IMR-90 (cell line): ENCODE measurements around the gene ACSL3. TPM values are rescaled to one million over a fixed set of nuclear protein-coding genes. Genes with fewer than 3 reads are reported as not detected.

Experiments
- ATAC-seq: fragments of 200-7000 bp; cut with Tn5 transposase; 2 replicates; pipeline ENCODE4 v1.9.1; 2020; ENCODE audit warnings: low read depth, mild to moderate bottlenecking, moderate library complexity
- BruUV-seq: library from RNA; stranded (reverse); fragments of 400-500 nt; replicated peaks from 2 replicates; lab custom pipeline; 2021; lab: Mats Ljungman, UMichigan
- CTCF ChIA-PET: fragments of 300-600 bp; formaldehyde crosslinking; extraction: SDS; loops from one replicate; lab custom pipeline; 2021; ENCODE audit warnings: antibody characterized with exemption; lab: Yijun Ruan, JAX
- POLR2A ChIA-PET: fragments of 300-600 bp; sonication (Branson Sonifier 250); formaldehyde crosslinking; loops from one replicate; lab custom pipeline; 2022; ENCODE audit warnings: antibody characterized with exemption; ENCODE audit not compliant: unreplicated experiment; lab: Charles Lee
- DNase-seq: peaks from one replicate; pipeline ENCODE4 v3.0.0; 2013
- H2AFZ ChIP-seq: replicated peaks from 2 replicates; pipeline ENCODE3; 2013; ENCODE audit warnings: low read length, mild to moderate bottlenecking; ENCODE audit not compliant: poor library complexity
- H2AK5ac ChIP-seq: 2 replicates; pipeline ENCODE4 v1.6.1; 2013; ENCODE audit warnings: low read depth, low read length, inconsistent platforms
- H2AK9ac ChIP-seq: replicated peaks from 2 replicates; pipeline ENCODE3; 2013; ENCODE audit warnings: mild to moderate bottlenecking, low read depth, low read length, moderate library complexity; ENCODE audit not compliant: poor library complexity
- H2BK120ac ChIP-seq: 2 replicates; pipeline ENCODE4 v1.6.1; 2013; ENCODE audit warnings: low read depth, low read length, inconsistent platforms
- H2BK15ac ChIP-seq: 3 replicates; pipeline ENCODE4 v1.6.1; 2013; ENCODE audit warnings: low read depth, low read length, inconsistent platforms
- H2BK20ac ChIP-seq: 2 replicates; pipeline ENCODE4 v1.6.1; 2013; ENCODE audit warnings: low read depth, mild to moderate bottlenecking, inconsistent platforms, low read length, moderate library complexity
- H2BK5ac ChIP-seq: 2 replicates; pipeline ENCODE4 v1.6.1; 2013; ENCODE audit warnings: mild to moderate bottlenecking, low read depth, low read length, inconsistent platforms; ENCODE audit not compliant: poor library complexity, severe bottlenecking
- H3K14ac ChIP-seq: replicated peaks from 2 replicates; pipeline ENCODE4 v1.6.1; 2013; ENCODE audit warnings: low read depth, low read length, inconsistent platforms
- H3K18ac ChIP-seq: 2 replicates; pipeline ENCODE4 v1.6.1; 2013; ENCODE audit warnings: low read depth, low read length, control low read depth
- H3K23ac ChIP-seq: 2 replicates; pipeline ENCODE4 v1.6.1; 2013; ENCODE audit warnings: low read depth, low read length, inconsistent platforms
- H3K27ac ChIP-seq: 2 replicates; pipeline ENCODE4 v1.5.1; 2013; ENCODE audit warnings: mild to moderate bottlenecking, control low read depth, low read length; ENCODE audit not compliant: insufficient read depth
- H3K27me3 ChIP-seq: 2 replicates; pipeline ENCODE4 v1.6.1; 2013; ENCODE audit warnings: low read length; ENCODE audit not compliant: control insufficient read depth, insufficient read depth
- H3K36me3 ChIP-seq: 2 replicates; pipeline ENCODE4 v1.6.1; 2013; ENCODE audit warnings: low read length, mixed read lengths; ENCODE audit not compliant: control insufficient read depth, insufficient read depth
- H3K4ac ChIP-seq: 2 replicates; pipeline ENCODE4 v1.6.1; 2013; ENCODE audit warnings: low read depth, low read length, inconsistent platforms
- H3K4me1 ChIP-seq: 2 replicates; pipeline ENCODE4 v1.6.1; 2013; ENCODE audit warnings: low read length, mixed read lengths; ENCODE audit not compliant: control insufficient read depth, insufficient read depth
- H3K4me2 ChIP-seq: 2 replicates; pipeline ENCODE4 v1.6.1; 2013; ENCODE audit warnings: low read depth, mild to moderate bottlenecking, control low read depth, low read length, moderate library complexity
- H3K4me3 ChIP-seq: 2 replicates; pipeline ENCODE4 v1.5.1; 2013; ENCODE audit warnings: low read depth, mild to moderate bottlenecking, control low read depth, low read length, moderate library complexity; ENCODE audit not compliant: insufficient read depth
- H3K56ac ChIP-seq: 2 replicates; pipeline ENCODE4 v1.6.1; 2013; ENCODE audit warnings: low read length, inconsistent platforms; ENCODE audit not compliant: insufficient read depth; ENCODE audit errors: extremely low read depth
- H3K79me1 ChIP-seq, 2 experiments: 2 replicates each; pipeline ENCODE4 v1.6.1; 2013; ENCODE audit warnings: low read length in 2 of 2, inconsistent platforms in 1 of 2, low read depth in 1 of 2
- H3K9ac ChIP-seq: 2 replicates; pipeline ENCODE4 v1.6.1; 2013; ENCODE audit warnings: low read depth, low read length, control low read depth
- H3K9me1 ChIP-seq: 2 replicates; pipeline ENCODE4 v1.6.1; 2013; ENCODE audit warnings: low read length, inconsistent platforms; ENCODE audit not compliant: insufficient read depth
- H3K9me3 ChIP-seq: 2 replicates; pipeline ENCODE4 v1.6.1; 2013; ENCODE audit warnings: low read length; ENCODE audit not compliant: control insufficient read depth, insufficient read depth
- H4K20me1 ChIP-seq: 2 replicates; pipeline ENCODE4 v1.6.1; 2013; ENCODE audit warnings: low read length, inconsistent platforms; ENCODE audit not compliant: insufficient read depth
- H4K5ac ChIP-seq: 2 replicates; pipeline ENCODE4 v1.6.1; 2013; ENCODE audit warnings: mild to moderate bottlenecking, low read depth, low read length, control low read depth
- H4K8ac ChIP-seq, 2 experiments: 2 replicates each; pipeline ENCODE4 v1.6.1; 2013; ENCODE audit warnings: low read depth in 2 of 2, low read length in 2 of 2, control low read depth in 1 of 2, inconsistent platforms in 1 of 2
- H4K91ac ChIP-seq: 2 replicates; pipeline ENCODE4 v1.6.1; 2013; ENCODE audit warnings: low read depth, low read length, inconsistent platforms; ENCODE audit not compliant: insufficient read depth
- CEBPB ChIP-seq: IDR thresholded peaks from 2 replicates; pipeline ENCODE4 v1.6.1; 2012; ENCODE audit warnings: low read depth, low read length, improper control_type of control experiment
- FOS ChIP-seq: fragments of 150-350 bp; IDR thresholded peaks from 2 replicates; pipeline ENCODE4 v1.6.1; 2016; ENCODE audit warnings: low read depth, low read length
- MXI1 ChIP-seq: IDR thresholded peaks from 2 replicates; pipeline ENCODE4 v1.6.1; 2012; ENCODE audit warnings: low read depth, mild to moderate bottlenecking, low read length, moderate library complexity, borderline replicate concordance
- WGBS, 2 experiments: methylation state at CpG; one replicate each; pipeline versions ENCODE4 v1.1.5 to v1.1.7; 2013; ENCODE audit warnings: missing lambda C conversion rate in 2 of 2; ENCODE audit not compliant: insufficient read length in 1 of 2; ENCODE audit errors: extremely low coverage in 2 of 2; 5-methylcytosine and 5-hydroxymethylcytosine counted together
- dilution Hi-C: fragments of 300-500 bp; cut with HindIII; formaldehyde crosslinking; loops from one replicate; pipeline ENCODE4 v1.14.3; 2018; ENCODE audit warnings: low sequenced_read_pairs; ENCODE audit not compliant: unreplicated experiment
- in situ Hi-C: fragments of 300-500 bp; cut with MboI; formaldehyde crosslinking; loops from 3 replicates; pipeline ENCODE4 v1.14.3; 2019; ENCODE audit warnings: low sequenced_read_pairs, inconsistent platforms, mixed read lengths
- intact Hi-C: fragments of 100-400 bp; cut with micrococcal nuclease; formaldehyde crosslinking; loops from 2 replicates; pipeline ENCODE4 v1.10.0; 2022
- polyA plus RNA-seq, 3 experiments: library from polyadenylated mRNA; depleted of rRNA; stranded (reverse); fragments of >200 nt; gene quantifications; 2 replicates each; pipeline ENCODE4 v1.2.3, GENCODE V29; 2012; ENCODE audit warnings: low replicate concordance in 1 of 3
- total RNA-seq: library from RNA; depleted of rRNA; stranded (reverse); fragments of >200 nt; gene quantifications from 2 replicates; pipeline ENCODE4 v1.2.3, GENCODE V29; 2012

Gene ACSL3
- total and polyA plus RNA-seq, 2 of the 4 experiments (the other 2 are of a cell fraction), result 31.0 to 84.2 TPM

DNA sequence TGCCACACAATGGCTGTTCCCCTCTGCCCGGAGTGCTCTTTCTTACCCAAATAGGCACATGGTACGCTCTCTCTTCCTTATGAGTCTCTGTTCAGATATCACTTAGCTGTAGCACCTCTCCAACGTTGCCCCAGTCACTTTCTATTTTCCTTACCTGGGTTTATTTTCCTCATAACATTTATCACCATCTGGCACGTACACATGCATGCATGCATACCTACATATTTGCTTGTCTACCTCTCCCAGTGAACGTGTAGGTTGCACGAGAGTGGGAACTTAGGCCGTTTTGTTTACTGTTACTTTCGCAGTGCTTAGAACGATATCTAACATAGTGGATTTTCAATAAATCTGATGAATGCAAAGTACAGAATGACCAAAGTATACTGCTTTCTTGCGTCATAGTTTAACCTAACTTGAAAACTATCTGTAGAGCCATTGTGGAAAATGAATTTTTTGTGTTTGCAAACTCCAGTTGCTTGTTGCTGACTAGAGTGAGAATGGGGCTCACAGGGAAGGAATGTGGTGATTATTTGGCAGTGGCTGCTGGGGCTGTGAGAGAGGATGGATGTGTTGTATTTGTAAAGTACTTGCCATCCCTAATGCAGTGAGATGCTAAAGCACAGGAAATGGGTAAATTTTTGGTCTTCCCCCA, 47.1 kb downstream of the ACSL3 start:
- peaks cover 13% of the 10 kb centered on the region for H3K36me3 ChIP-seq
- 0 out of 4 replicates have a peak overlapping the region, but pooled peaks of 1 of the 2 experiments have one; percentile 20 for H4K8ac ChIP-seq
- peak overlapping the region; percentile 40; the same call in 1 of the 2 replicates for H4K5ac ChIP-seq
- WGBS, 2 experiments, result 93% methylated on average over 2 of the region's 10 CpGs; no CpG with 5 or more reads in 1 of the 2 experiments
- peaks cover 29 to 61% of the 10 kb centered on the region in 2 experiments for H3K79me1 ChIP-seq
- no peak overlapping the region for H2AK5ac ChIP-seq
- no peak overlapping the region for H2BK5ac ChIP-seq
- no peak overlapping the region for H3K9ac ChIP-seq
- H2BK120ac ChIP-seq, result peak overlapping the region; percentile 0; the same call in 1 of the 2 replicates
- no peak overlapping the region for H3K4me3 ChIP-seq
- TF ChIP-seq FOS, result no peak
- TF ChIP-seq CEBPB, result peak; percentile 55
- no peak for TF ChIP-seq MXI1
- ChIA-PET CTCF (interaction anchor here (0.6 kb wide), 1 partner anchor 22 kb away, joined by 5 read pairs; no protein-coding TSS in a partner anchor), POLR2A (no interaction called here)
- no peak overlapping the region for H3K56ac ChIP-seq
- H4K91ac ChIP-seq, result 0 out of 2 replicates have a peak overlapping the region, but pooled peaks have one; percentile 3
- peak overlapping the region; percentile 79; the same call in 1 of the 2 replicates for H3K27ac ChIP-seq
- H2AFZ ChIP-seq, result no peak overlapping the region
- H3K4me1 ChIP-seq, result peaks cover 33% of the 10 kb centered on the region
- H3K18ac ChIP-seq, result peak overlapping the region; percentile 42
- in situ Hi-C loops, result no loop called here
- ATAC-seq, result peak; percentile 58
- peak overlapping the region; percentile 4; the same call in 1 of the 3 replicates for H2BK15ac ChIP-seq
- no peaks in the 10 kb centered on the region for H3K9me3 ChIP-seq
- H3K4ac ChIP-seq, result peak overlapping the region; percentile 10; the same call in 1 of the 2 replicates
- dilution Hi-C loops, result no loop called here
- no TSS peak for BruUV-seq
- H3K27me3 ChIP-seq, result no peaks in the 10 kb centered on the region
- DNase-seq, result peak; percentile 83
- peaks cover 21% of the 10 kb centered on the region; the same call in 1 of the 2 replicates for H3K9me1 ChIP-seq
- H2BK20ac ChIP-seq, result peak overlapping the region; percentile 9
- no peak overlapping the region for H2AK9ac ChIP-seq
- H3K14ac ChIP-seq, result no peak overlapping the region
- intact Hi-C loops, result loop anchor here (10.0 kb wide), 1 partner anchor 853 kb away; no protein-coding TSS in a partner anchor
- peak overlapping the region; percentile 33; the same call in 1 of the 2 replicates for H3K4me2 ChIP-seq
- no peak overlapping the region for H3K23ac ChIP-seq
- H4K20me1 ChIP-seq, result peaks cover 33% of the 10 kb centered on the region
